ENCODE results near the gene POMT1. TPM values are rescaled to one million over a fixed set of nuclear protein-coding genes. Genes with fewer than 3 reads are reported as not detected.

The POMT1 gene
- total and polyA plus RNA-seq, 2 of the 8 experiments (the other 6 are each of a cell fraction or from before 2014, with no cell fraction given): 22.3 to 33.2 TPM

- Histone ChIP-seq H3K18ac (ENCODE audit: extremely low read depth, low read length) (no peak overlapping the region), H3K14ac (ENCODE audit: insufficient read length) (no peak overlapping the region), H2BK120ac (replicated peaks; ENCODE audit: low read depth, low read length) (no peak overlapping the region), H4K8ac (ENCODE audit: extremely low read depth, insufficient read depth, low read length) (no peak overlapping the region), H2AK5ac (ENCODE audit: low read depth, low read length) (no peak overlapping the region), H3K4ac (replicated peaks; ENCODE audit: insufficient read length, low read depth, low read length) (no peak overlapping the region), H3K79me2 (ENCODE audit: control insufficient read depth in 1 of 2, insufficient read depth in 2 of 2, low read length in 2 of 2) (peaks cover 0 to 19% of the 10 kb centered on the region in 2 experiments; a peak in 3 of 4 replicates), H3K36me3 (ENCODE audit: control insufficient read depth in 2 of 4, insufficient read depth in 4 of 4, low read length in 3 of 4) (peaks cover 42 to 92% (median 77%) of the 10 kb centered on the region in 4 experiments), H4K5ac (ENCODE audit: insufficient read length, low read depth, low read length) (no peak overlapping the region), H4K91ac (replicated peaks; ENCODE audit: insufficient read length, low read length) (no peak overlapping the region), H2BK12ac (ENCODE audit: low read depth, low read length) (no peak overlapping the region), H3K23me2 (ENCODE audit: low read depth, low read length) (no peaks in the 10 kb centered on the region), H3K56ac (replicated peaks; ENCODE audit: insufficient read length, low read depth, low read length) (no peak overlapping the region), H3K23ac (ENCODE audit: insufficient read length) (no peak overlapping the region), H3K9me3 (ENCODE audit: insufficient read depth in 2 of 2, low read depth in 1 of 2, low read length in 1 of 2) (no peaks in the 10 kb centered on the region), H2BK20ac (ENCODE audit: low read length) (no peak overlapping the region), H3K4me2 (ENCODE audit: insufficient read depth in 1 of 2, low read depth in 2 of 2, low read length in 2 of 2) (no peak overlapping the region), H3K4me3 (ENCODE audit: extremely low read depth in 1 of 4, insufficient read depth in 2 of 4, low read depth in 3 of 4, low read length in 4 of 4) (no peak overlapping the region), H4K20me1 (replicated peaks in 1 of 2; ENCODE audit: control insufficient read depth in 1 of 2, insufficient read depth in 2 of 2, low read length in 2 of 2) (peaks cover 8 to 23% of the 10 kb centered on the region in 2 experiments), H3K27ac (ENCODE audit: low read depth, low read length) (no peak overlapping the region), H2AFZ (ENCODE audit: low read length) (no peak overlapping the region), H3K9ac (replicated peaks in 1 of 4; ENCODE audit: extremely low read depth in 1 of 4, low read depth in 3 of 4, low read length in 3 of 4) (no peak overlapping the region), H3K27me3 (replicated peaks in 1 of 4; ENCODE audit: control insufficient read depth in 3 of 4, extremely low read depth in 1 of 4, insufficient read depth in 3 of 4, low read length in 3 of 4) (no peaks in the 10 kb centered on the region), H3K4me1 (replicated peaks in 1 of 4; ENCODE audit: control insufficient read depth in 3 of 4, insufficient read depth in 4 of 4, low read length in 3 of 4) (no peaks in the 10 kb centered on the region), H2BK5ac (ENCODE audit: low read depth, low read length) (no peak overlapping the region), H3K79me1 (ENCODE audit: low read depth, low read length) (peaks cover 19% of the 10 kb centered on the region), H2BK15ac (ENCODE audit: low read length) (no peak overlapping the region)
- ChIA-PET POLR2A (ENCODE audit: partially characterized antibody) (interaction anchor here (0.6 to 1.5 kb wide), 6 partner anchors 12 to 528 kb away, joined by 3 to 4 read pairs (median 4); no protein-coding TSS in a partner anchor), CTCF (ENCODE audit: partially characterized antibody) (interaction anchor here (0.8 to 5.1 kb wide), 4 partner anchors 11 to 74 kb away, joined by 3 to 31 read pairs (median 6); no protein-coding TSS in a partner anchor)
- DNase-seq (ENCODE audit: low read depth in 1 of 2, low spot score in 2 of 2): no peak
- WGBS, 2 experiments (ENCODE audit: extremely low coverage in 1 of 2, insufficient coverage in 1 of 2, insufficient read length in 1 of 2, insufficient replicate concordance in 2 of 2, low coverage in 1 of 2, low lambda C conversion rate in 2 of 2, missing lambda C conversion rate in 1 of 2): 90% methylated on average over 10 of the region's 10 CpGs; no CpG with 5 or more reads in 1 of the 2 experiments
- no peak for FAIRE-seq
- TF ChIP-seq CHD1 (IDR thresholded peaks at IDR 0.05; ENCODE audit: low read depth, low read length): no peak
- no peak for TF ChIP-seq BACH1 (IDR thresholded peaks at IDR 0.05; ENCODE audit: low read length)
- no peak for TF ChIP-seq KDM4A (IDR thresholded peaks at IDR 0.05; ENCODE audit: low read depth, low read length, severe bottlenecking)
- no peak for TF ChIP-seq TCF12 (IDR thresholded peaks at IDR 0.05; ENCODE audit: low read depth, low read length)
- TF ChIP-seq RXRA (IDR thresholded peaks at IDR 0.05; ENCODE audit: insufficient read depth, low read depth, low read length): no peak
- TF ChIP-seq TAF1 (IDR thresholded peaks at IDR 0.05; ENCODE audit: low read depth, low read length): no peak
- TF ChIP-seq PHF8 (conservative IDR thresholded peaks at IDR 0.05; ENCODE audit: low read depth, low read length): no peak
- TF ChIP-seq EZH2 (IDR thresholded peaks at IDR 0.05; ENCODE audit: low read depth, low read length, severe bottlenecking): no peak
These were observed 45.0 kb upstream of the POMT1 start for GRCh38 chr9:131457746-131458145.
